HepG2 (cell line): Measurements from ENCODE around the gene ZNF747. TPM values are rescaled to one million over a fixed set of nuclear protein-coding genes. Genes with fewer than 3 reads are reported as not detected.
A peak's percentile ranks its signal among the peaks of the same experiment; 100 is the strongest.

Experiments
- ATM ChIP-seq: fragments of 450-650 bp; IDR thresholded peaks from 2 replicates; pipeline ENCODE4 v1.7.1; 2017; ENCODE audit warnings: mild to moderate bottlenecking, borderline replicate concordance
- CC2D1A ChIP-seq: sonication (generic); formaldehyde crosslinking; IDR thresholded peaks from 2 replicates; pipeline ENCODE4 v1.8.1; 2023; ENCODE audit warnings: mild to moderate bottlenecking, missing genetic modification reagents
- GTF3A ChIP-seq: sonication (generic); formaldehyde crosslinking; conservative IDR thresholded peaks from 2 replicates; pipeline ENCODE4 v1.4.0; 2020; ENCODE audit warnings: mild to moderate bottlenecking, missing genetic modification reagents
- REPIN1 ChIP-seq: sonication (generic); formaldehyde crosslinking; IDR thresholded peaks from 2 replicates; pipeline ENCODE4 v1.8.0; 2022; ENCODE audit warnings: missing genetic modification reagents, low read depth, mild to moderate bottlenecking, borderline replicate concordance
- SAP130 ChIP-seq: IDR thresholded peaks from 2 replicates; pipeline ENCODE4 v1.6.1; 2016; ENCODE audit warnings: low read depth
- THAP9 ChIP-seq: sonication (generic); formaldehyde crosslinking; IDR thresholded peaks from 2 replicates; pipeline ENCODE4; 2020; ENCODE audit warnings: missing genetic modification reagents, mild to moderate bottlenecking, borderline replicate concordance
- ZHX2 ChIP-seq, 2 experiments: sonication (generic) in 1 of 2; formaldehyde crosslinking in 1 of 2; IDR thresholded peaks; 2 replicates each; pipeline versions ENCODE4 v1.6.1 to v1.9.0; 2014 to 2022; ENCODE audit warnings: antibody characterized with exemption in 1 of 2, borderline replicate concordance in 1 of 2, inconsistent platforms in 1 of 2, low read depth in 1 of 2, missing genetic modification reagents in 1 of 2
- ZNF674 ChIP-seq: sonication (generic); formaldehyde crosslinking; IDR thresholded peaks from 2 replicates; pipeline ENCODE4 v1.5.0; 2020; ENCODE audit warnings: low read depth, mild to moderate bottlenecking, missing genetic modification reagents
- polyA plus RNA-seq, 8 experiments: library from polyadenylated mRNA; depleted of rRNA in 3 of 8; stranded (reverse) in 7 of 8; unstranded in 1 of 8; fragments of >200 nt; fragmentation: Illumina TruSeq in 4 of 8; extraction: Trizol in 4 of 8; gene quantifications; 2 replicates each; pipeline versions ENCODE4 v1.2.1 to v1.2.3, GENCODE V29; 2011 to 2016; ENCODE audit warnings: low read depth in 4 of 8, missing spikeins in 1 of 8, mixed read lengths in 1 of 8; ENCODE audit not compliant: insufficient read depth in 1 of 8
- total RNA-seq, 5 experiments: library from RNA; depleted of rRNA; stranded (reverse); fragments of >200 nt; fragmentation: Illumina TruSeq; extraction: Trizol; gene quantifications; 2 replicates each; pipeline ENCODE4 v1.2.3, GENCODE V29; 2016; ENCODE audit warnings: low read depth in 1 of 5
- TF ChIP-seq, protein P1 (sequence below), 2 experiments: sonication (generic) in 1 of 2; formaldehyde crosslinking in 1 of 2; IDR thresholded peaks; 2 replicates each; pipeline versions ENCODE4 v1.5.1 to v1.6.1; 2011 to 2020; ENCODE audit warnings: borderline replicate concordance in 1 of 2, low read depth in 1 of 2, low read length in 1 of 2, mild to moderate bottlenecking in 1 of 2, missing genetic modification reagents in 1 of 2, moderate library complexity in 1 of 2
- TF ChIP-seq, protein P2 (sequence below), 2 experiments: sonication (generic) in 1 of 2; formaldehyde crosslinking in 1 of 2; IDR thresholded peaks; 2 replicates each; pipeline versions ENCODE4 v1.4.0 to v1.6.1; 2018 to 2020; ENCODE audit warnings: missing genetic modification reagents in 2 of 2, borderline replicate concordance in 1 of 2, low read depth in 1 of 2, mild to moderate bottlenecking in 1 of 2, missing biosample characterization in 1 of 2
- TF ChIP-seq, protein P3 (sequence below): sonication (generic); formaldehyde crosslinking; IDR thresholded peaks from 2 replicates; pipeline ENCODE4 v1.4.0; 2020; ENCODE audit warnings: mild to moderate bottlenecking, missing genetic modification reagents

Gene ZNF747
- total and polyA plus RNA-seq, 2 of the 13 experiments (the other 11 are each of a cell fraction or from before 2014, with no cell fraction given), result 7.2 to 10.2 TPM

- TF ChIP-seq ZHX2 (IDR thresholded peaks at IDR 0.05; ENCODE audit: low read depth) (peak; percentile 63; the same call in 1 of the 2 replicates), ZHX2 (CRISPR knock-in tag; IDR thresholded peaks at IDR 0.05; ENCODE audit: borderline replicate concordance) (no peak), ZNF674 (CRISPR knock-in tag) (no peak), THAP9 (CRISPR knock-in tag) (peak; percentile 94), CC2D1A (CRISPR knock-in tag) (no peak), GTF3A (no peak; the same call in 1 of the 2 replicates), REPIN1 (peak; percentile 77), SAP130 (CRISPR knock-in tag) (peak; percentile 100), ATM (no peak)
- TF ChIP-seq, protein P1, sequence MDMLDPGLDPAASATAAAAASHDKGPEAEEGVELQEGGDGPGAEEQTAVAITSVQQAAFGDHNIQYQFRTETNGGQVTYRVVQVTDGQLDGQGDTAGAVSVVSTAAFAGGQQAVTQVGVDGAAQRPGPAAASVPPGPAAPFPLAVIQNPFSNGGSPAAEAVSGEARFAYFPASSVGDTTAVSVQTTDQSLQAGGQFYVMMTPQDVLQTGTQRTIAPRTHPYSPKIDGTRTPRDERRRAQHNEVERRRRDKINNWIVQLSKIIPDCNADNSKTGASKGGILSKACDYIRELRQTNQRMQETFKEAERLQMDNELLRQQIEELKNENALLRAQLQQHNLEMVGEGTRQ (IDR thresholded peaks at IDR 0.05; ENCODE audit: low read depth, low read length), result no peak
- TF ChIP-seq, protein P1 (CRISPR knock-in tag; IDR thresholded peaks at IDR 0.05; ENCODE audit: borderline replicate concordance), result peak; percentile 42; the same call in 1 of the 2 replicates
- TF ChIP-seq, protein P2, sequence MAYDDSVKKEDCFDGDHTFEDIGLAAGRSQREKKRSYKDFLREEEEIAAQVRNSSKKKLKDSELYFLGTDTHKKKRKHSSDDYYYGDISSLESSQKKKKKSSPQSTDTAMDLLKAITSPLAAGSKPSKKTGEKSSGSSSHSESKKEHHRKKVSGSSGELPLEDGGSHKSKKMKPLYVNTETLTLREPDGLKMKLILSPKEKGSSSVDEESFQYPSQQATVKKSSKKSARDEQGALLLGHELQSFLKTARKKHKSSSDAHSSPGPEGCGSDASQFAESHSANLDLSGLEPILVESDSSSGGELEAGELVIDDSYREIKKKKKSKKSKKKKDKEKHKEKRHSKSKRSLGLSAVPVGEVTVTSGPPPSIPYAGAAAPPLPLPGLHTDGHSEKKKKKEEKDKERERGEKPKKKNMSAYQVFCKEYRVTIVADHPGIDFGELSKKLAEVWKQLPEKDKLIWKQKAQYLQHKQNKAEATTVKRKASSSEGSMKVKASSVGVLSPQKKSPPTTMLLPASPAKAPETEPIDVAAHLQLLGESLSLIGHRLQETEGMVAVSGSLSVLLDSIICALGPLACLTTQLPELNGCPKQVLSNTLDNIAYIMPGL (CRISPR knock-in tag; IDR thresholded peaks at IDR 0.05; ENCODE audit: borderline replicate concordance in 1 of 2, low read depth in 1 of 2), result peak in 1 of 2 experiments; percentile 80; a peak in 3 of 4 replicates
- TF ChIP-seq, protein P3, sequence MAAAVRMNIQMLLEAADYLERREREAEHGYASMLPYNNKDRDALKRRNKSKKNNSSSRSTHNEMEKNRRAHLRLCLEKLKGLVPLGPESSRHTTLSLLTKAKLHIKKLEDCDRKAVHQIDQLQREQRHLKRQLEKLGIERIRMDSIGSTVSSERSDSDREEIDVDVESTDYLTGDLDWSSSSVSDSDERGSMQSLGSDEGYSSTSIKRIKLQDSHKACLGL (CRISPR knock-in tag), result peak; percentile 74; the same call in 1 of the 2 replicates
These were observed 37.0 kb upstream of the ZNF747 start, which contains the start of gene ZNF688 (continued) for GRCh38 chr16:30571445-30572322.
